Transverse colon (tissue), 3 donors: ENCODE data around the gene CYP2B6.
"Not testable (repeated sequence)": the region's sequence is repeated elsewhere in the genome, so short reads cannot be mapped to it uniquely, and the experiment has no call there.

Source experiments
- CTCF ChIP-seq, 5 experiments: fragments of 200-600 bp in 3 of 5; fragments of 450-650 bp in 2 of 5; sonication (generic) in 3 of 5; IDR thresholded peaks; 1 replicate in 2 of 5; 2 replicates in 3 of 5; pipeline ENCODE4 v1.5.1; 2016 to 2017; ENCODE audit warnings: antibody characterized with exemption in 5 of 5, inconsistent platforms in 3 of 5, mild to moderate bottlenecking in 2 of 5, moderate library complexity in 1 of 5
- EP300 ChIP-seq: sonication (generic); formaldehyde crosslinking; IDR thresholded peaks from one replicate; pipeline ENCODE4 v1.6.1; 2017; ENCODE audit warnings: antibody characterized with exemption, low read depth
- POLR2A ChIP-seq: fragments of 450-650 bp; IDR thresholded peaks from one replicate; pipeline ENCODE4 v1.6.1; 2016; ENCODE audit warnings: antibody characterized with exemption, mild to moderate bottlenecking, moderate library complexity

- TF ChIP-seq CTCF (IDR thresholded peaks at IDR 0.05); EP300; POLR2A: not testable (repeated sequence)
These were observed 20.4 kb upstream of the CYP2B6 start for GRCh38 chr19:40970396-40971345.
